Common myeloid progenitor, CD34-positive (primary cell): ENCODE measurements around the gene PTPA.

Source experiments
- CTCF ChIA-PET: fragments of 350-600 bp; sonication (Branson Sonifier 250); formaldehyde crosslinking; loops from one replicate; lab custom pipeline; 2021; ENCODE audit warnings: antibody characterized with exemption; lab: Charles Lee
- POLR2A ChIA-PET: fragments of 350-600 bp; sonication (Branson Sonifier 250); formaldehyde crosslinking; loops from one replicate; lab custom pipeline; 2021; ENCODE audit warnings: antibody characterized with exemption; lab: Charles Lee
- DNase-seq, 3 donors: peaks; one replicate each; pipeline versions ENCODE4 v3.0.0 to v3.0.0-alpha.2; 2013
- H3K27ac ChIP-seq, 2 experiments: 1 replicate in 1 of 2; 2 replicates in 1 of 2; pipeline ENCODE4 v1.7.0; 2013; ENCODE audit warnings: inconsistent platforms in 2 of 2, low read length in 2 of 2, mild to moderate bottlenecking in 2 of 2, low read depth in 1 of 2, moderate library complexity in 1 of 2; ENCODE audit not compliant: severe bottlenecking in 2 of 2, insufficient read depth in 1 of 2, poor library complexity in 1 of 2
- H3K27me3 ChIP-seq, 5 experiments: replicated peaks in 2 of 5; 1 replicate in 3 of 5; 2 replicates in 2 of 5; pipeline versions ENCODE4 v1.6.1 to v1.7.0; 2013; ENCODE audit warnings: low read length in 4 of 5, mild to moderate bottlenecking in 2 of 5, moderate library complexity in 2 of 5, inconsistent platforms in 1 of 5; ENCODE audit not compliant: insufficient read depth in 5 of 5, control insufficient read depth in 4 of 5
- H3K36me3 ChIP-seq, 4 experiments: 1 replicate in 2 of 4; 2 replicates in 2 of 4; pipeline versions ENCODE4 v1.6.1 to v1.7.0; 2013; ENCODE audit warnings: low read length in 3 of 4, control low read depth in 1 of 4, mild to moderate bottlenecking in 1 of 4; ENCODE audit not compliant: control insufficient read depth in 4 of 4, insufficient read depth in 4 of 4
- H3K4me1 ChIP-seq, 4 experiments: 1 replicate in 3 of 4; 2 replicates in 1 of 4; pipeline versions ENCODE4 v1.6.1 to v1.7.1; 2013; ENCODE audit warnings: low read length in 3 of 4, mild to moderate bottlenecking in 3 of 4, control low read depth in 1 of 4, inconsistent platforms in 1 of 4, moderate library complexity in 1 of 4; ENCODE audit not compliant: control insufficient read depth in 4 of 4, insufficient read depth in 4 of 4; ENCODE audit errors: control extremely low read depth in 1 of 4
- H3K4me3 ChIP-seq, 7 experiments: 1 replicate in 4 of 7; 2 replicates in 3 of 7; pipeline versions ENCODE4 v1.5.1 to v1.7.0; 2013; ENCODE audit warnings: mild to moderate bottlenecking in 7 of 7, low read length in 6 of 7, moderate library complexity in 6 of 7, inconsistent platforms in 2 of 7, low read depth in 2 of 7, control low read depth in 1 of 7; ENCODE audit not compliant: insufficient read depth in 4 of 7, control insufficient read depth in 1 of 7; ENCODE audit errors: extremely low read depth in 1 of 7
- H3K9me3 ChIP-seq, 5 experiments: 1 replicate in 4 of 5; 2 replicates in 1 of 5; pipeline versions ENCODE4 v1.6.1 to v1.7.1; 2013; ENCODE audit warnings: low read length in 4 of 5, mild to moderate bottlenecking in 2 of 5, inconsistent platforms in 1 of 5, low read depth in 1 of 5, moderate library complexity in 1 of 5; ENCODE audit not compliant: control insufficient read depth in 4 of 5, insufficient read depth in 2 of 5; ENCODE audit errors: control extremely low read depth in 1 of 5
- WGBS: methylation state at CpG from one replicate; pipeline ENCODE4 v1.1.5; 2013; ENCODE audit not compliant: insufficient coverage; 5-methylcytosine and 5-hydroxymethylcytosine counted together

PTPA gene

DNA sequence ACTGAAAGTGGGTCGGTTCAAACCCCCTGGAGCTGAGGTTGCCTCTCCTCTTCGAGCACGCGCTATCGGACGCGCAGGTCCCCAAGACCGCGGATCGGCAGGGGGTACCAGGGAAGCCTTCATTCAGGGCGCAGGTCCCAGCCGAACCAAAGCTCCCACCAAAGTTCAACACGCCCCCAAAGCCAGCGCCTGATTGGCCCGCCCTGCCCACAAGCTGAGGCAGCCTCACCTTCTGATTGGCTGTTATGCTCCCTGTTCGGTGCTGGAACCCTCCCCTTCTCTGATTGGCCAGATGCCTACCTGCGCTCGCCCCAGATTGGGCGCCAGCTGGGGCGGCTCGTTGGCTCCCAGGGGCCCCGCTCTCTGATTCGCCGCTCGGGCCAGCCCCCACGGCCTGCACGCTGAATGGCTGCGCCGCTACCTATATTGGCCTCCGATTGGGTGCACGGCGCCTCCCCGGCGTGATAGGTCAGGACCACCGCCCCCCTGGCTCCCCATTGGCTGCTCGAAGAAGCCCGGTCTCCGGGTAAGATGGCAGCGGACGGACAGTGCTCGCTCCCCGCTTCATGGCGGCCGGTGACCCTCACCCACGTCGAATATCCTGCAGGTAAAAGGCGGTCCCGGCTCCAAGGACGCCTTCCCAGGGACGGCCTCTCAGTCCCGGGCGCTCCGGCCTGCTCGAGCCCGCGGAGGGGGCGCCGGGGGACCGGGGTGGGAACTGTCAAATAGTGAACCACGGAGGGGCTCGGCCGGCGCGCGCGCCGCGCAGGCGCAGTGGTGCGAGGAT is 30.4 kb upstream of the PTPA start, which contains the start of gene DOLPP1:
Gene DOLPP1 (plus strand): TSS at position 511 of the 787 bp plus-strand sequence. CDS start 21 bp downstream, at position 532.
- POLR2A ChIA-PET, result interaction anchor here (0.6 to 2.2 kb wide), 4 partner anchors 10 to 354 kb away, joined by 3 to 9 read pairs (median 4); no protein-coding TSS in a partner anchor
- Histone ChIP-seq H3K4me3 (peak within 1 kb of the TSS; percentile 62 to 94 (median 84)), H3K4me1 (peaks cover 2 to 26% (median 21%) of the 10 kb centered on the region in 4 experiments), H3K27ac (peak within 1 kb of the TSS; percentile 74 to 89), H3K36me3 (peaks cover 6 to 19% (median 12%) of the 10 kb centered on the region in 4 experiments), H3K9me3 (no peaks in the 10 kb centered on the region), H3K27me3 (no peaks in the 10 kb centered on the region)
- DNase-seq, result peak; percentile 99 to 100 (median 100)
- CTCF ChIA-PET, result interaction anchor here (1.6 kb wide), 1 partner anchor 11 kb away, joined by 8 read pairs; no protein-coding TSS in a partner anchor
- under 1% methylated on average over 52 of the region's 70 CpGs for WGBS

DNA sequence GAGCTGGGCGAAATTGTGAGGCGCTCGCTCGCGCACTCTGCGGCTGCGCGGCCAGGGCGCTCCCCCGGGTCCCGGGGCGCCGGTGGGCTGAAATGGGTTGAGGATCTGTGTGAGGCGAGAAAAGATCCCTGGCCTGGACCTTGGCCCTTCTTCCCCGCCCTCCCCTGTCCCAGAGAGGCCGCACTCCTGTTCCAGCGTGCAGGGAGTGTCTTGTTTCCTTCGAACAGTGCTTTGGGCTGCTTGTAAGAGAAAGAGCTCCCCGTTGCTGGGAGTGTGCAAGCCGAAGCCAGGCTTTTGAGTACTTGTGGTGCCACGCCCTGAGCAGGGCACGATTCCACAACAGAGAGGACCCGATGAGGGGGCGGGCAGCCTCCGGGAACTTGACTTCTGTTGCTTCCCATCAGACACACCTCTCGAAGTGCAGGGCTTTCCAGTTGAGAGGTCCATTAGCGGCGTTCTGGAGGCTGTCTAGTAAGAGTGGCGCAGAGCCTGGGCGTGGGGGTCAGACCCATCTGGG is 29.8 kb upstream of the PTPA start:
- WGBS, result 5% methylated on average over 24 of the region's 30 CpGs
- Histone ChIP-seq H3K27me3 (no peaks in the 10 kb centered on the region), H3K4me3 (peak overlapping the region; percentile 62 to 94 (median 84)), H3K4me1 (peaks cover 2 to 26% (median 21%) of the 10 kb centered on the region in 4 experiments), H3K9me3 (no peaks in the 10 kb centered on the region), H3K27ac (peak overlapping the region; percentile 74 to 89), H3K36me3 (peaks cover 6 to 25% (median 18%) of the 10 kb centered on the region in 4 experiments)
- POLR2A ChIA-PET, result interaction anchor here (2.2 kb wide), 1 partner anchor 12 kb away, joined by 9 read pairs; no protein-coding TSS in a partner anchor
- CTCF ChIA-PET, result interaction anchor here (1.6 kb wide), 1 partner anchor 12 kb away, joined by 8 read pairs; no protein-coding TSS in a partner anchor
- DNase-seq, result no peak

DNA sequence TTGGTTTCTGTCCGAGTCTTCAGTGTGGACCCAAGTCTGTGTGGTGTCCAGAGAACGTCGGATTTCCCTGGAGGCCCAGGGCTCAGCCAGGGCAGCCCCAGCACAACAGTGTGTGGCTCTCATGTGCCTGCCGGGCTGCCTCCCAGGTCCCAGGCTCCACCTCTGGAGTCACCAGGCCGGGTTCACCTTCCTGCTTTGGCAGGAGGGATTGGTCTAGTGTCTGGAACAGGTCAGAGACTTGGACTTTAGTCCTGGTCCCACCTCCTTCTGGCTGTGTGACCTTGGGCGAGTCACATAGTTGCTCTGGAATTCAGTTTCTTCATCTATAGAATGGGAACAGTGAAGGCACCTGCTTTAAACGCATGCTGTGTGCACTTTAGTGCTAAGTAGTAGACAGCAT is 27.1 kb upstream of the PTPA start:
- Histone ChIP-seq H3K4me1 (peaks cover 2 to 22% (median 21%) of the 10 kb centered on the region in 4 experiments), H3K27me3 (no peaks in the 10 kb centered on the region), H3K9me3 (no peaks in the 10 kb centered on the region), H3K4me3 (no peak overlapping the region), H3K36me3 (peaks cover 6 to 47% (median 35%) of the 10 kb centered on the region in 4 experiments), H3K27ac (no peak overlapping the region)
- 97% methylated on average over 7 of the region's 7 CpGs for WGBS
- ChIA-PET CTCF (interaction anchor here (0.8 to 0.9 kb wide), 3 partner anchors 11 to 61 kb away, joined by 3 to 5 read pairs (median 3); no protein-coding TSS in a partner anchor), POLR2A (no interaction called here)
- DNase-seq, result no peak

DNA sequence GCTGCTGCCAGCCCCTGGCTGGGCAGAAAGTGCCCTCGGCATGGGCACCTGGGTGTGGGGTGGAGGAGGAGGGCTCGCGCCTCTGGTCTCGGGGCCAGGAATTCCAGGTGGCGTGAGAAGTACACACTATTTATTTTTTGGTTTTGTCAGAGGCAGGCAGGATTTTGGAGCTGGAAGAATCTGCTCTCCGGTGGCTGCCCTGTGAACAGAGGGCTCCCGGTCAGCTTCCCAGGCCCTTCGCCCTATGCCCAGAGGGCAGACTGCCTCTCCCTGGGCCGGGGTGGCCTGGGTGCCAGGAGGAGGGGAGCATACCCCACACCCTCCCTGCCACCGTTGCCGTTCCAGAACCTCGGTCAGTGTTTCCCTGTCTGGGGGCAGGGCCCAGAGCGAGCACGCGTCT is 22.0 kb upstream of the PTPA start:
- Histone ChIP-seq H3K36me3 (peaks cover 10 to 58% (median 44%) of the 10 kb centered on the region in 4 experiments), H3K9me3 (no peaks in the 10 kb centered on the region), H3K27ac (no peak overlapping the region), H3K27me3 (no peaks in the 10 kb centered on the region), H3K4me3 (no peak overlapping the region), H3K4me1 (no peaks in the 10 kb centered on the region)
- POLR2A ChIA-PET, result no interaction called here
- no peak for DNase-seq
- WGBS, result 98% methylated on average over 8 of the region's 15 CpGs
- CTCF ChIA-PET, result interaction anchor here (1.2 kb wide), 1 partner anchor 15 kb away, joined by 3 read pairs; no protein-coding TSS in a partner anchor

DNA sequence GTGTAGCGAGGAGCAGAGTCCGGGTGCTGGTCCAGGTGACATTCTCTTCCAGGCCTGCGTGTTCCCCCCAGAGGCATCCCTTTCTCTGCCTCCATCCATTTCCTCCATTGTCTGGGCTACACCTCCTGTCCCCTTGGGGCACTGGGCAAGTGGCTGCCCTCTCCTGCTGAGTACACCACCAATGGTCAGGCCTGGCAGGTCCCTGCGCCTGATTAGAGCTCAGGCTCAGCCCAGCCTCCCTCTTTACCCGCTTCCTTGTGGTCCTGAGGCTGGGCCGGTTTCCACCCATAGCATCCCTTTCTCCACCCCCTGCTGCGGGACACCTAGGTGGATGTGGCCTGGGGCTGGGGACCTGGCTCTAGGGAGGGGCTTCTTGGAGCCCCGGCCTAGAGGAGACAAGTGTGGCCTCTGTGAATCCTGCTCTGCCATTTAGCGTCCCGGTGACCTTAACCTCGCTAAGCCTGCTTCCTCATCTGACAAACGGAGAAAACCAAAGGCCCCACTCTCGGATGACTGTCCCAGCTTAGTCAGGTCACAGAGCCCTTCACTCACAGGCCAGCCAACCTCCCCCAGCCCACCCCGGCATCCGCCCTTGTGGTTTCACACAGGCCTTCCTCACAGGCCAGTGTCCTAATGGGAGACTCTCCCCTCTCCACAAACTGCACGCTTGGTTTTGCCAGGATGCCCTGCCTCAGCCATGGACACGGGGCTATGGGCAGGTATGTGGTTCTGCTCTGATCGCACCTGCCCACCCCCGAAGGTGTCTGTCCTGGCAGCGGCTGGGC is 17.4 kb upstream of the PTPA start:
- Histone ChIP-seq H3K4me1 (no peaks in the 10 kb centered on the region), H3K4me3 (no peak overlapping the region), H3K9me3 (no peaks in the 10 kb centered on the region), H3K27ac (no peak overlapping the region), H3K36me3 (peaks cover 5 to 41% (median 21%) of the 10 kb centered on the region in 4 experiments), H3K27me3 (no peaks in the 10 kb centered on the region)
- CTCF ChIA-PET, result no interaction called here
- WGBS, result 86% methylated on average over 18 of the region's 20 CpGs
- no peak for DNase-seq
- POLR2A ChIA-PET, result no interaction called here

DNA sequence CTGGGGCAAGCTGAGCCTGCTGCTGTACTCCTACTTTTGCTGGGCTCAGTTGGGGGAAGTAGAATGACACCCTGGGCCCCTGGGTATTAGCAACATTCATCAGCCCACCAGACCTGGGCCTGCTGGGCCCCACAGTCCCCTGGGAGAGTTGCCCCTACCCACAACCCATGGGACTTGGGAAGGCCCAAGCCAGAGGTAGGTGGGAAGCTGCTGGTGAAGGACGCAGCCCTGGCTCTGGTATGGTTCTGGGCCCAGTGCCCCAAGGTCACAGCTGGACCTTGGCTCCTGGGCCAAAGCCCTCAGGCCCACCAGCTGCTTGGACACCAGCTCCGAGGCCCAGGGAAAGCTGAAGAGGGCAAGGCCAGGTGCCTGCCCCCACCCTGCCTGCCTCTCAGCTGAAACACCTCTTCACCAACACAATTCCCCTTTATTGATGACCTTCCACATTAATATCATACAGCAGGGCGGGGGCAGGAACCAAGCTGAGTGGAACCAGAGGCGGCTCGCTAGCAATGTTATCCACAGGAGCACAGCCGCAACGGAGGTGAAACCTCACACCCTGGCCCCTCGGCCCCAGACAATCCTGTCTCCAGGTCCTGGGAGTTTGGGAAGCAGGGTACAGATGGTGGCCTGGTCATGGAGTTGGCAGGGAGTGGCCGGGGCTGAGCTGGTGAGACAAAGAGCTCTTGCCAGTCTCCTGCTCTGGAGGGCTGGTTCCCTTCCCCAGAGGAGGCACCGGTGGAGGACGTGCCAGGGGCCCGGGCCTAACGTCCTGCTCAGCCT is 16.6 kb upstream of the PTPA start:
- no peak for DNase-seq
- Histone ChIP-seq H3K27ac (no peak overlapping the region), H3K4me3 (no peak overlapping the region), H3K36me3 (peaks cover 2 to 34% (median 17%) of the 10 kb centered on the region in 4 experiments), H3K4me1 (no peaks in the 10 kb centered on the region), H3K27me3 (no peaks in the 10 kb centered on the region), H3K9me3 (no peaks in the 10 kb centered on the region)
- ChIA-PET POLR2A (no interaction called here), CTCF (interaction anchor here (0.8 kb wide), 1 partner anchor 12 kb away, joined by 4 read pairs; no protein-coding TSS in a partner anchor)
- 100% methylated on average over 11 of the region's 13 CpGs for WGBS
